ENCODE data around the gene C16orf90. TPM values are rescaled to one million over a fixed set of nuclear protein-coding genes. Genes with fewer than 3 reads are reported as not detected.

Gene C16orf90
- total RNA-seq, 2 donors from 2014 or later, result not detected

DNA sequence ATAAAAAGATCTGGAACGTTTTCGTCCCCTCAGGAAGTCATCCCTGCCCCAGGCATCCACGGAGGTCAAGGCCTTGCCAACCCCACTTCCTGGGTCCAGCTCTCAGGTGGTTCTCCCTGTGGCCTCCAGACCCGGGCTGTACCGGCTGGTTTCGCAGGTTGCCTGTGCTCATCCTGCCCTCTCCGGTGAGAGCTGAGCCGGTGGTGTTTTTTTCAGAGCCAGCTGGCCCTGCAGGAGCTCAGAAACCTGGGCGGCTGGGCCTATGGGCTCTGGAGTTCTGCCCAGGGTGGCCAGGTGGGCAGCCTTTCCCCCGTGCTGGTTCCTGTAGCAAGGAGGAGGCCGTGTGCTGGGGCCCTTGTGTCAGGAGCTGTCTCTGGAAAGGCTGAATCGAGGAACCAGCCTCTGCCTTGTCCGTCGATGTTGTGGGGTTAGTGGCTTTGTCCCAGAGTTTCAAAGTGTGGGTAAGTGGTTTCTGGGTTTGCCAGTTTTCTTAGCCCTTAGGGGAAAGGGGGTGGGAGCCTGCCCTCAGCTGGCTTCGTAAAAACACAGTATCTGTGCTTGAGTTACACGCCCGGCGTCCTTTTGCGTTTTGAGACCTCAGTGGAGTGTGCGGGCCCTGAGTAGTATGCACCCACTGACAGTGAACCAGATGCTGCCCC, 23.6 kb downstream of the C16orf90 start:
- 94% methylated on average over 12 to 20 of the region's 20 CpGs for WGBS, 2 experiments (ENCODE audit: insufficient coverage in 1 of 2, insufficient read length in 1 of 2)
- peaks cover 25% of the 10 kb centered on the region for H3K36me3 ChIP-seq (ENCODE audit: control insufficient read depth, insufficient read depth, low read length)
- TF ChIP-seq, protein P1, sequence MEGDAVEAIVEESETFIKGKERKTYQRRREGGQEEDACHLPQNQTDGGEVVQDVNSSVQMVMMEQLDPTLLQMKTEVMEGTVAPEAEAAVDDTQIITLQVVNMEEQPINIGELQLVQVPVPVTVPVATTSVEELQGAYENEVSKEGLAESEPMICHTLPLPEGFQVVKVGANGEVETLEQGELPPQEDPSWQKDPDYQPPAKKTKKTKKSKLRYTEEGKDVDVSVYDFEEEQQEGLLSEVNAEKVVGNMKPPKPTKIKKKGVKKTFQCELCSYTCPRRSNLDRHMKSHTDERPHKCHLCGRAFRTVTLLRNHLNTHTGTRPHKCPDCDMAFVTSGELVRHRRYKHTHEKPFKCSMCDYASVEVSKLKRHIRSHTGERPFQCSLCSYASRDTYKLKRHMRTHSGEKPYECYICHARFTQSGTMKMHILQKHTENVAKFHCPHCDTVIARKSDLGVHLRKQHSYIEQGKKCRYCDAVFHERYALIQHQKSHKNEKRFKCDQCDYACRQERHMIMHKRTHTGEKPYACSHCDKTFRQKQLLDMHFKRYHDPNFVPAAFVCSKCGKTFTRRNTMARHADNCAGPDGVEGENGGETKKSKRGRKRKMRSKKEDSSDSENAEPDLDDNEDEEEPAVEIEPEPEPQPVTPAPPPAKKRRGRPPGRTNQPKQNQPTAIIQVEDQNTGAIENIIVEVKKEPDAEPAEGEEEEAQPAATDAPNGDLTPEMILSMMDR (conservative IDR thresholded peaks at IDR 0.05), result no peak
- Mint-ChIP-seq H3K4me1 (peaks cover 21% of the 10 kb centered on the region), H3K27ac (no peak overlapping the region), H3K36me3 (ENCODE audit: low read depth) (peaks cover 34% of the 10 kb centered on the region), H3K9me3 (no peaks in the 10 kb centered on the region), H3K27me3 (ENCODE audit: insufficient read depth) (no peaks in the 10 kb centered on the region), H3K4me3 (no peak overlapping the region)
- no peak overlapping the region for H3K27ac ChIP-seq (ENCODE audit: low read depth, low read length)
- no peak overlapping the region for H3K9ac ChIP-seq (ENCODE audit: extremely low read depth, low read length, poor library complexity, severe bottlenecking)
- H3K9me3 ChIP-seq (ENCODE audit: control insufficient read depth, low read length), result no peaks in the 10 kb centered on the region
- DNase-seq, result peak; percentile 27
- H3K4me1 ChIP-seq (ENCODE audit: control insufficient read depth, insufficient read depth, low read length), result peaks cover 6% of the 10 kb centered on the region
- no peaks in the 10 kb centered on the region for H3K27me3 ChIP-seq (ENCODE audit: control insufficient read depth, insufficient read depth, low read length, poor library complexity, severe bottlenecking)
- no peak overlapping the region for H3K4me3 ChIP-seq (ENCODE audit: low read length)

DNA sequence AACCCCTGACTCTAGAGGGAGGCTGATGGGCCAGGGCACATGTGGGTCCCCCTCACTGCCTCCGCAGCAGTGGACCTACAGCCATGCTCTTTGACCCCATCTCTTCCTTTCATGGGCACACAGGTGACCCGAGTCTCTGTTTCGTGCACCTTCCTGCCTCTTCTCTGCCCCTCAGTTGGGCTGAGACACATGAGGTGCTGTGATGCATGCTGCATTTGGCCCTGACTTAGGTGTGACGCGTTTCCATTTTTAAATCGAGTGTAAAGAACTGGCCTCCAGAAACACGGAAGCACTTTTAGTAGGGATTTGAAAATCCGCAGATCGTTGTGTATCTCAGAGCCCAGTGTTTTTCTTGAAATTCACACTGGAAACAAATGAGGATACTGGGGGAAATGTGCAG, 24.6 kb downstream of the C16orf90 start:
- Histone ChIP-seq H3K9me3 (ENCODE audit: control insufficient read depth, low read length) (no peaks in the 10 kb centered on the region), H3K36me3 (ENCODE audit: control insufficient read depth, insufficient read depth, low read length) (peaks cover 29% of the 10 kb centered on the region), H3K4me3 (ENCODE audit: low read length) (no peak overlapping the region), H3K9ac (ENCODE audit: extremely low read depth, low read length, poor library complexity, severe bottlenecking) (no peak overlapping the region), H3K4me1 (ENCODE audit: control insufficient read depth, insufficient read depth, low read length) (peaks cover 6% of the 10 kb centered on the region), H3K27me3 (ENCODE audit: control insufficient read depth, insufficient read depth, low read length, poor library complexity, severe bottlenecking) (no peaks in the 10 kb centered on the region), H3K27ac (ENCODE audit: low read depth, low read length) (no peak overlapping the region)
- WGBS, 2 experiments (ENCODE audit: insufficient coverage in 1 of 2, insufficient read length in 1 of 2), result 85 to 90% methylated on average over 7 to 9 of the region's 9 CpGs
- Mint-ChIP-seq H3K36me3 (ENCODE audit: low read depth) (peaks cover 41% of the 10 kb centered on the region), H3K4me1 (peaks cover 24% of the 10 kb centered on the region), H3K9me3 (no peaks in the 10 kb centered on the region), H3K27me3 (ENCODE audit: insufficient read depth) (no peaks in the 10 kb centered on the region), H3K4me3 (no peak overlapping the region), H3K27ac (peak overlapping the region; percentile 45)
- TF ChIP-seq, protein P1 (conservative IDR thresholded peaks at IDR 0.05), result no peak
- peak; percentile 37 for DNase-seq

DNA sequence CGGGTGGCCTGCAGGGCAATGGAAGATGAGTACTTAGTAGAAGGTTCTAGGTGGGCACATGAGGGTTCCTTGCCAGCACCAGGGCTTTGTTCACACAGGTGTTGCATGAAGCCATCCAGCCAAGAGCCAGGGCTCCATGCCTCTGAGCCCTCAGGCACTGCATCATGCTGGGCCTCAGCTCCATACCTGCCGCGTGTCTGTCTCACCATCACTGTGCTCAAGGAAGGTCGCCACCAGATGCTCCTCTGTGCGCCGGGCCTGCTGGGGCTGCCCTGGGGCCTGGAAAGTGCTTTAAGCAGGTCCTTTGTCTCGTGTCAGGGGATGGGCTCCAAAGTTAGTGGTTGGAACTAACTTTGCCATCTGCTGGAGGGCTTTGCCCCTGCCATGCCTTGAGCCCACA, 25.6 kb downstream of the C16orf90 start:
- Histone ChIP-seq H3K27me3 (ENCODE audit: control insufficient read depth, insufficient read depth, low read length, poor library complexity, severe bottlenecking) (no peaks in the 10 kb centered on the region), H3K36me3 (ENCODE audit: control insufficient read depth, insufficient read depth, low read length) (peaks cover 36% of the 10 kb centered on the region), H3K27ac (ENCODE audit: low read depth, low read length) (no peak overlapping the region), H3K4me3 (ENCODE audit: low read length) (no peak overlapping the region), H3K9me3 (ENCODE audit: control insufficient read depth, low read length) (no peaks in the 10 kb centered on the region), H3K4me1 (ENCODE audit: control insufficient read depth, insufficient read depth, low read length) (peaks cover 6% of the 10 kb centered on the region), H3K9ac (ENCODE audit: extremely low read depth, low read length, poor library complexity, severe bottlenecking) (no peak overlapping the region)
- Mint-ChIP-seq H3K27me3 (ENCODE audit: insufficient read depth) (no peaks in the 10 kb centered on the region), H3K27ac (no peak overlapping the region), H3K9me3 (no peaks in the 10 kb centered on the region), H3K4me1 (peaks cover 22% of the 10 kb centered on the region), H3K36me3 (ENCODE audit: low read depth) (peaks cover 47% of the 10 kb centered on the region), H3K4me3 (no peak overlapping the region)
- DNase-seq, result peak; percentile 44
- WGBS, 2 experiments (ENCODE audit: insufficient coverage in 1 of 2, insufficient read length in 1 of 2), result 96% methylated on average over 4 to 7 of the region's 7 CpGs
- TF ChIP-seq, protein P1 (conservative IDR thresholded peaks at IDR 0.05), result no peak
